ENCODE measurements around the gene RBM48. TPM values are rescaled to one million over a fixed set of nuclear protein-coding genes. Genes with fewer than 3 reads are reported as not detected.

The RBM48 gene
- total and polyA plus RNA-seq, 2 of the 13 experiments (the other 11 are each of a cell fraction or from before 2014, with no cell fraction given): 7.2 to 12.2 TPM

DNA sequence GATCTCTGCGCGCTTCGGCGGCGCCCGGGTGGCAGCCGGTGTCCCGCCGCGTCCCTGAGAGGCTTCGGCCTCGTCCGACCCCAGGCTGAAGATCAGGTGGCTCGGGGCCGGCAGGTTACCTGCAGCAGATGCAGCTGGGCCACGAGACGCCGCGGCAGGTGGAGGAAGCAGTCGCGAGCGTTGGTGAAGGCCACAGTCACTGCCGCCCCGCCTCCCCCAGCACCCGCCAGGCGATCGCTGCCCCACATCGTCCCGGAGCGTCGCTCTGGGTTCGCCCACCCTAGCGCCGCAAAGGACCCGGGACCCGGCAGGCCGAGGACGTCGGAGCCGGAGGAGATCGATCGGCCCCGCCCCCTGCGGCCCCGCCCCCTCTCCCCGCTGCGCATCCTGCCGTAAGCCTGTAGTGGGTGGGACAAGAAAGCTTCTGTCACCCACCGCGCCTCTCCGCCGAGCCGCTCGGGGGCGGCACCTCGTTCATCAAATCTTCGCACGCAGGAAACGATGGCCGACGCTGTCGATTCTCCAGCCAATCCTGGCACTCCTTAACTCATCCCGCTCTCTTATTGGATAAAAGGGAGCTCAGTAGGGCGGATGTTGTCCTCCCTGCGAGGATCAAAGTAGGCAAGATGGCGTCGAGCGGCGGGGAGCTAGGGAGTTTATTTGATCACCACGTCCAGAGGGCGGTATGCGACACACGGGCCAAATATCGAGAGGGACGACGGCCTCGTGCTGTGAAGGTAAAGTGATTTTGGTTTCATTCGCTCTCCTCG, at the start of gene RBM48, which contains the start of gene PEX1 (continued):
- TF ChIP-seq, protein P1, sequence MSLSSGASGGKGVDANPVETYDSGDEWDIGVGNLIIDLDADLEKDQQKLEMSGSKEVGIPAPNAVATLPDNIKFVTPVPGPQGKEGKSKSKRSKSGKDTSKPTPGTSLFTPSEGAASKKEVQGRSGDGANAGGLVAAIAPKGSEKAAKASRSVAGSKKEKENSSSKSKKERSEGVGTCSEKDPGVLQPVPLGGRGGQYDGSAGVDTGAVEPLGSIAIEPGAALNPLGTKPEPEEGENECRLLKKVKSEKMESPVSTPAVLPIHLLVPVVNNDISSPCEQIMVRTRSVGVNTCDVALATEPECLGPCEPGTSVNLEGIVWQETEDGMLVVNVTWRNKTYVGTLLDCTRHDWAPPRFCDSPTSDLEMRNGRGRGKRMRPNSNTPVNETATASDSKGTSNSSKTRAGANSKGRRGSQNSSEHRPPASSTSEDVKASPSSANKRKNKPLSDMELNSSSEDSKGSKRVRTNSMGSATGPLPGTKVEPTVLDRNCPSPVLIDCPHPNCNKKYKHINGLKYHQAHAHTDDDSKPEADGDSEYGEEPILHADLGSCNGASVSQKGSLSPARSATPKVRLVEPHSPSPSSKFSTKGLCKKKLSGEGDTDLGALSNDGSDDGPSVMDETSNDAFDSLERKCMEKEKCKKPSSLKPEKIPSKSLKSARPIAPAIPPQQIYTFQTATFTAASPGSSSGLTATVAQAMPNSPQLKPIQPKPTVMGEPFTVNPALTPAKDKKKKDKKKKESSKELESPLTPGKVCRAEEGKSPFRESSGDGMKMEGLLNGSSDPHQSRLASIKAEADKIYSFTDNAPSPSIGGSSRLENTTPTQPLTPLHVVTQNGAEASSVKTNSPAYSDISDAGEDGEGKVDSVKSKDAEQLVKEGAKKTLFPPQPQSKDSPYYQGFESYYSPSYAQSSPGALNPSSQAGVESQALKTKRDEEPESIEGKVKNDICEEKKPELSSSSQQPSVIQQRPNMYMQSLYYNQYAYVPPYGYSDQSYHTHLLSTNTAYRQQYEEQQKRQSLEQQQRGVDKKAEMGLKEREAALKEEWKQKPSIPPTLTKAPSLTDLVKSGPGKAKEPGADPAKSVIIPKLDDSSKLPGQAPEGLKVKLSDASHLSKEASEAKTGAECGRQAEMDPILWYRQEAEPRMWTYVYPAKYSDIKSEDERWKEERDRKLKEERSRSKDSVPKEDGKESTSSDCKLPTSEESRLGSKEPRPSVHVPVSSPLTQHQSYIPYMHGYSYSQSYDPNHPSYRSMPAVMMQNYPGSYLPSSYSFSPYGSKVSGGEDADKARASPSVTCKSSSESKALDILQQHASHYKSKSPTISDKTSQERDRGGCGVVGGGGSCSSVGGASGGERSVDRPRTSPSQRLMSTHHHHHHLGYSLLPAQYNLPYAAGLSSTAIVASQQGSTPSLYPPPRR (CRISPR knock-in tag; IDR thresholded peaks at IDR 0.05; ENCODE audit: borderline replicate concordance): no peak
- TF ChIP-seq ZNF138 (CRISPR knock-in tag; IDR thresholded peaks at IDR 0.05; ENCODE audit: low read depth) (peak; percentile 64; the same call in 1 of the 2 replicates), DR1 (CRISPR knock-in tag; IDR thresholded peaks at IDR 0.05) (no peak; the same call in none of the 2 replicates), E2F5 (CRISPR knock-in tag; conservative IDR thresholded peaks at IDR 0.05) (no peak), HDAC1 (CRISPR knock-in tag; IDR thresholded peaks at IDR 0.05) (peak; percentile 99), ZZZ3 (CRISPR knock-in tag; IDR thresholded peaks at IDR 0.05; ENCODE audit: borderline replicate concordance) (peak; percentile 85; the same call in 1 of the 2 replicates), CC2D1A (CRISPR knock-in tag; IDR thresholded peaks at IDR 0.05) (no peak), ZNF432 (CRISPR knock-in tag; IDR thresholded peaks at IDR 0.05; ENCODE audit: borderline replicate concordance) (no peak), ZNF121 (CRISPR knock-in tag; IDR thresholded peaks at IDR 0.05) (peak; percentile 29; the same call in 1 of the 2 replicates), NFIC (IDR thresholded peaks at IDR 0.05; ENCODE audit: low read length) (no peak), GATAD2A (CRISPR knock-in tag; IDR thresholded peaks at IDR 0.05) (no peak), SYNCRIP (IDR thresholded peaks at IDR 0.05; ENCODE audit: insufficient read depth, low read depth, low read length) (no peak), SIX1 (CRISPR knock-in tag; IDR thresholded peaks at IDR 0.05; ENCODE audit: borderline replicate concordance) (no peak), ZNF556 (CRISPR knock-in tag; IDR thresholded peaks at IDR 0.05; ENCODE audit: borderline replicate concordance) (peak; percentile 78; the same call in 1 of the 2 replicates), BORCS8-MEF2B (CRISPR knock-in tag; IDR thresholded peaks at IDR 0.05) (no peak), TEAD2 (CRISPR knock-in tag; IDR thresholded peaks at IDR 0.05) (no peak), ZNF292 (CRISPR knock-in tag; IDR thresholded peaks at IDR 0.05; ENCODE audit: borderline replicate concordance, low read depth) (peak; percentile 50; the same call in 1 of the 2 replicates), ZNF709 (CRISPR knock-in tag; IDR thresholded peaks at IDR 0.05) (no peak; the same call in 1 of the 2 replicates), ZNF839 (CRISPR knock-in tag; IDR thresholded peaks at IDR 0.05; ENCODE audit: borderline replicate concordance) (no peak)
- TF ChIP-seq, protein P2, sequence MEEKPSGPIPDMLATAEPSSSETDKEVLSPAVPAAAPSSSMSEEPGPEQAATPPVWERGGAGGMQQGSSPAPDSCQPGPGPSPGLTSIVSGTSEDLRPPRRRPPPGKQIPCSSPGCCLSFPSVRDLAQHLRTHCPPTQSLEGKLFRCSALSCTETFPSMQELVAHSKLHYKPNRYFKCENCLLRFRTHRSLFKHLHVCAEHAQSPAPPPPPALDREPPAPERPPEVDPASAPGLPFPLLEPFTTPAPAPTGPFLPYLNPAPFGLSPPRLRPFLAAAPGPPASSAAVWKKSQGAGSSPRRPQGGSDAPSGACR (CRISPR knock-in tag; IDR thresholded peaks at IDR 0.05): no peak; the same call in 1 of the 2 replicates
- TF ChIP-seq, protein P3, sequence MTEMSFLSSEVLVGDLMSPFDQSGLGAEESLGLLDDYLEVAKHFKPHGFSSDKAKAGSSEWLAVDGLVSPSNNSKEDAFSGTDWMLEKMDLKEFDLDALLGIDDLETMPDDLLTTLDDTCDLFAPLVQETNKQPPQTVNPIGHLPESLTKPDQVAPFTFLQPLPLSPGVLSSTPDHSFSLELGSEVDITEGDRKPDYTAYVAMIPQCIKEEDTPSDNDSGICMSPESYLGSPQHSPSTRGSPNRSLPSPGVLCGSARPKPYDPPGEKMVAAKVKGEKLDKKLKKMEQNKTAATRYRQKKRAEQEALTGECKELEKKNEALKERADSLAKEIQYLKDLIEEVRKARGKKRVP (CRISPR knock-in tag; IDR thresholded peaks at IDR 0.05): no peak
